Measurements from ENCODE around the gene TERT. TPM values are rescaled to one million over a fixed set of nuclear protein-coding genes. Genes with fewer than 3 reads are reported as not detected.

TERT gene
- total RNA-seq, 2 donors from 2014 or later: 7.1 to 9.8 TPM

DNA sequence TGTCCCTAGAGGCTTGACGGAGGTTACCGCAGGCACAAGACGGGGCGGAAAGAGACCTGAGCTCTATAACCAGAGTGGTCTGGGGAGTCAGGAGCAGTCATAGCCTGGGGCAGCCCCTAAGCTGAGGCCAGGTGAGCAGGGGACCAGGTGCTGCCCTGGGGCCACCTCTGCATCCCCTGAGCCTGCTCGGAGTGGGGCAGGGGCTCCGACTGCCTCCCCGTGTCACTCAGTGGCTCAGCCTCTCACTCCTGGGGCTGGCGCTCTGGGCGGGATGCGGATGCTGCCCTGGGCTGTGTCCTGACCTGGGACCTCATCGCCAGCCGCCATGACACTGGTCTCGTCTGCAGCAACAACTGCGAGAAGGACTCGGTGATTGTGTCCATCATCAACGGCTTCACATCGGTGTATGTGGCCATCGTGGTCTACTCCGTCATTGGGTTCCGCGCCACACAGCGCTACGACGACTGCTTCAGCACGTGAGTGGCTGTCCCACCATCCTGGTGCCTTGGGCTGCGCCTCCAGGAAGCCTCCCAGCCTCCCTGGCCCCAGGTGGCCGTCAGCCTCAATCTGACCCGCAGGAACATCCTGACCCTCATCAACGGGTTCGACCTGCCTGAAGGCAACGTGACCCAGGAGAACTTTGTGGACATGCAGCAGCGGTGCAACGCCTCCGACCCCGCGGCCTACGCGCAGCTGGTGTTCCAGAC, 78.5 kb downstream of the TERT start:
- no peak for TF ChIP-seq CTCF (conservative IDR thresholded peaks at IDR 0.05)
- Mint-ChIP-seq H3K4me1 (no peaks in the 10 kb centered on the region), H3K36me3 (ENCODE audit: low read depth) (no peaks in the 10 kb centered on the region), H3K27me3 (ENCODE audit: insufficient read depth) (no peaks in the 10 kb centered on the region), H3K4me3 (no peak overlapping the region), H3K9me3 (peaks cover 5% of the 10 kb centered on the region), H3K27ac (no peak overlapping the region)
- Histone ChIP-seq H3K4me1 (ENCODE audit: control insufficient read depth, insufficient read depth, low read length) (no peaks in the 10 kb centered on the region), H3K36me3 (ENCODE audit: control insufficient read depth, insufficient read depth, low read length) (no peaks in the 10 kb centered on the region), H3K9ac (ENCODE audit: extremely low read depth, low read length, poor library complexity, severe bottlenecking) (no peak overlapping the region), H3K27me3 (ENCODE audit: control insufficient read depth, insufficient read depth, low read length, poor library complexity, severe bottlenecking) (no peaks in the 10 kb centered on the region), H3K4me3 (ENCODE audit: low read length) (no peak overlapping the region), H3K27ac (ENCODE audit: low read depth, low read length) (no peak overlapping the region), H3K9me3 (ENCODE audit: control insufficient read depth, low read length) (no peaks in the 10 kb centered on the region)
- 93 to 96% methylated on average over 27 to 38 of the region's 38 CpGs for WGBS, 2 experiments (ENCODE audit: insufficient coverage in 1 of 2, insufficient read length in 1 of 2)
- no peak for DNase-seq

DNA sequence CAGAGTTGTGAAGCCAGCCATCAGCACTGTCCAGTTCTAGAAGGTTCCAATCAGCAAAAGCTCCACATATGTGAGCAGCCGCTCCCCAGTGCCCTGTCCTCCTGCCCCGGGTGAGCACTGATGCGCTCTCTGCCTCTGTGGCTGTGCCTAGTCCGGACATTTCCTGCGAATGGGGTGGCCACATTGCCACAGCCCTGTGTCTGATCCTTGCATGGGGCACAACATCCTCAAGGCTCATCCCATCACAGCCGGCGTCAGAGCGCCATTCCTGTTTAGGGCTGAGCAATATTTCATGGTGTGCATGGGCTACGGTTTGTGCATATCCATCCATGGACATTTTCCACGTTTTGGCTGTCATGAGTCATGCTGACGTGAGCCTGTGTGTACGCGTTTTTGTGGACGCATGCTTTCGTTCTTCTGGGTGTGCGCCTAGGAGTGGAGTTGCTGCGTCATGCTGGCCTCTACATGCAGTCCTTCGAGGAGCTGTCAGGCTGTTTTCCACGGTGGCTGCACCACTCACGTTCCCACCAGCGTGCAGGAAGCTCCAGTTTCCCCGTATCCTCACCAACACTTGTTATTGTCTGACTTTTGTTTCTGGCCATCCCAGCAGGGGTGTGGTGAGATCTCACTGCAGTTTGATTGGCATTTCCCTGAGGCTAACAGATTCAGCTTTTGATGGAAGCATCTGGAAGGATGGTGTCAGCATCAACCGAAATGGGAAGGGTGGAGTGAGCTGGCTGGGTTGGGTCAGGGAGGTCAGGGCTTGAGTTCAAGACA, 79.4 kb downstream of the TERT start:
- no peaks in the 10 kb centered on the region for H3K27me3 ChIP-seq (ENCODE audit: control insufficient read depth, insufficient read depth, low read length, poor library complexity, severe bottlenecking)
- H3K27ac ChIP-seq (ENCODE audit: low read depth, low read length): no peak overlapping the region
- H3K27ac Mint-ChIP-seq: no peak overlapping the region
- no peaks in the 10 kb centered on the region for H3K36me3 Mint-ChIP-seq (ENCODE audit: low read depth)
- H3K4me3 ChIP-seq (ENCODE audit: low read length): no peak overlapping the region
- H3K9me3 Mint-ChIP-seq: peaks cover 5% of the 10 kb centered on the region
- no peaks in the 10 kb centered on the region for H3K27me3 Mint-ChIP-seq (ENCODE audit: insufficient read depth)
- no peak overlapping the region for H3K9ac ChIP-seq (ENCODE audit: extremely low read depth, low read length, poor library complexity, severe bottlenecking)
- H3K36me3 ChIP-seq (ENCODE audit: control insufficient read depth, insufficient read depth, low read length): no peaks in the 10 kb centered on the region
- no peak for TF ChIP-seq CTCF (conservative IDR thresholded peaks at IDR 0.05)
- no peaks in the 10 kb centered on the region for H3K4me1 Mint-ChIP-seq
- WGBS, 2 experiments (ENCODE audit: insufficient coverage in 1 of 2, insufficient read length in 1 of 2): 91 to 92% methylated on average over 19 to 23 of the region's 23 CpGs
- H3K4me1 ChIP-seq (ENCODE audit: control insufficient read depth, insufficient read depth, low read length): no peaks in the 10 kb centered on the region
- no peak overlapping the region for H3K4me3 Mint-ChIP-seq
- no peak for DNase-seq
- H3K9me3 ChIP-seq (ENCODE audit: control insufficient read depth, low read length): no peaks in the 10 kb centered on the region

GRCh38 chr5:1214936-1215220, 80.0 kb downstream of the TERT start:
- peaks cover 5% of the 10 kb centered on the region for H3K9me3 Mint-ChIP-seq
- WGBS, 2 experiments (ENCODE audit: insufficient coverage in 1 of 2, insufficient read length in 1 of 2): 87 to 100% methylated on average over 1 of the region's 2 CpGs
- no peak overlapping the region for H3K27ac Mint-ChIP-seq

More at GRCh38 chr5:1214936-1215220, 80.0 kb downstream of the TERT start:
- Mint-ChIP-seq H3K4me1 (no peaks in the 10 kb centered on the region), H3K36me3 (ENCODE audit: low read depth) (no peaks in the 10 kb centered on the region), H3K27me3 (ENCODE audit: insufficient read depth) (no peaks in the 10 kb centered on the region), H3K4me3 (no peak overlapping the region)
- Histone ChIP-seq H3K27me3 (ENCODE audit: control insufficient read depth, insufficient read depth, low read length, poor library complexity, severe bottlenecking) (no peaks in the 10 kb centered on the region), H3K27ac (ENCODE audit: low read depth, low read length) (no peak overlapping the region), H3K4me1 (ENCODE audit: control insufficient read depth, insufficient read depth, low read length) (no peaks in the 10 kb centered on the region), H3K9ac (ENCODE audit: extremely low read depth, low read length, poor library complexity, severe bottlenecking) (no peak overlapping the region), H3K4me3 (ENCODE audit: low read length) (no peak overlapping the region), H3K36me3 (ENCODE audit: control insufficient read depth, insufficient read depth, low read length) (no peaks in the 10 kb centered on the region), H3K9me3 (ENCODE audit: control insufficient read depth, low read length) (no peaks in the 10 kb centered on the region)
- no peak for TF ChIP-seq CTCF (conservative IDR thresholded peaks at IDR 0.05)
- no peak for DNase-seq
